K562 (cell line): ENCODE results near the gene CEP78. TPM values are rescaled to one million over a fixed set of nuclear protein-coding genes. Genes with fewer than 3 reads are reported as not detected.

Source experiments
- BHLHE40 ChIP-seq: IDR thresholded peaks from 2 replicates; pipeline ENCODE4 v1.6.1; 2011; ENCODE audit warnings: low read length, improper control_type of control experiment
- CBFA2T2 ChIP-seq: fragments of 450-650 bp; conservative IDR thresholded peaks from 2 replicates; pipeline ENCODE4 v1.6.1; 2017; ENCODE audit warnings: mild to moderate bottlenecking
- DPF2 ChIP-seq: fragments of 450-650 bp; IDR thresholded peaks from 2 replicates; pipeline ENCODE4 v1.6.1; 2016
- E2F3 ChIP-seq: fragments of 250-450 bp; sonication (Bioruptor Pico); IDR thresholded peaks from 2 replicates; pipeline ENCODE4 v1.4.0; 2020; ENCODE audit warnings: mild to moderate bottlenecking
- FUS ChIP-seq: fragments of 200-400 bp; formaldehyde crosslinking; optimal IDR thresholded peaks from 2 replicates; pipeline ENCODE3; 2017; ENCODE audit warnings: low read depth, low read length
- JUNB ChIP-seq: fragments of 450-650 bp; formaldehyde crosslinking; conservative IDR thresholded peaks from 2 replicates; pipeline ENCODE4 v1.4.0; 2020; ENCODE audit warnings: mild to moderate bottlenecking
- JUND ChIP-seq, 2 experiments: IDR thresholded peaks; 2 replicates in 1 of 2; 3 replicates in 1 of 2; pipeline ENCODE4 v1.6.1; 2011; ENCODE audit warnings: borderline replicate concordance in 2 of 2, low read depth in 2 of 2, low read length in 2 of 2, improper control_type of control experiment in 1 of 2, missing biosample characterization in 1 of 2, missing genetic modification characterization in 1 of 2, missing genetic modification reagents in 1 of 2
- MAFK ChIP-seq: IDR thresholded peaks from 2 replicates; pipeline ENCODE4 v1.6.1; 2011; ENCODE audit warnings: low read length, improper control_type of control experiment
- NFRKB ChIP-seq: fragments of 450-650 bp; IDR thresholded peaks from 2 replicates; pipeline ENCODE4 v1.6.1; 2016; ENCODE audit warnings: low read depth
- POLR2B ChIP-seq: fragments of 450-650 bp; IDR thresholded peaks from 2 replicates; pipeline ENCODE4 v1.6.1; 2018; ENCODE audit warnings: low read depth; ENCODE audit not compliant: partially characterized antibody
- PRMT5 ChIP-seq: sonication (generic); formaldehyde crosslinking; IDR thresholded peaks from 2 replicates; pipeline ENCODE4 v1.5.0; 2020; ENCODE audit warnings: missing genetic modification reagents
- TAL1 ChIP-seq: fragments of 450-650 bp; IDR thresholded peaks from 2 replicates; pipeline ENCODE4 v1.6.1; 2016; ENCODE audit warnings: mild to moderate bottlenecking
- TCF3 ChIP-seq: sonication (generic); formaldehyde crosslinking; IDR thresholded peaks from 2 replicates; pipeline ENCODE4 v1.4.0; 2020; ENCODE audit warnings: mild to moderate bottlenecking, missing genetic modification reagents
- TEAD1 ChIP-seq, 2 experiments: fragments of 450-650 bp in 1 of 2; sonication (generic) in 1 of 2; formaldehyde crosslinking; IDR thresholded peaks; 2 replicates each; pipeline versions ENCODE4 v1.4.0 to v1.8.0; 2020 to 2022; ENCODE audit warnings: mild to moderate bottlenecking in 2 of 2, missing genetic modification reagents in 1 of 2
- ZBTB49 ChIP-seq: sonication (generic); formaldehyde crosslinking; IDR thresholded peaks from 2 replicates; pipeline ENCODE4 v1.8.0; 2022; ENCODE audit warnings: missing genetic modification reagents, mild to moderate bottlenecking, borderline replicate concordance
- polyA plus RNA-seq, 8 experiments: library from polyadenylated mRNA; depleted of rRNA in 4 of 8; stranded (reverse) in 5 of 8; unstranded in 3 of 8; fragments of >200 nt; fragmentation: Nextera tagmentation in 2 of 8; fragmentation: Illumina TruSeq in 1 of 8; extraction: Ambion mirVana in 2 of 8; extraction: Trizol in 1 of 8; gene quantifications; 2 replicates each; pipeline versions ENCODE4 v1.2.1 to v1.2.3, GENCODE V29; 2011 to 2014; ENCODE audit warnings: inconsistent platforms in 1 of 8, missing spikeins in 1 of 8
- total RNA-seq, 7 experiments: library from RNA; depleted of rRNA in 6 of 7; stranded (reverse); fragments of >200 nt in 6 of 7; fragmentation: Illumina TruSeq in 2 of 7; extraction: Trizol in 2 of 7; gene quantifications; 2 replicates each; pipeline versions ENCODE4 v1.2.1 to v1.2.3, GENCODE V29; 2011 to 2021; ENCODE audit warnings: low replicate concordance in 1 of 7
- TF ChIP-seq, protein P1 (sequence below): fragments of 450-650 bp; conservative IDR thresholded peaks from 2 replicates; pipeline ENCODE4 v1.6.1; 2016; ENCODE audit warnings: missing genetic modification characterization, low read depth, mild to moderate bottlenecking, missing compliant biosample characterization, moderate library complexity

Gene CEP78
- total and polyA plus RNA-seq, 9 of the 15 experiments (the other 6 are each of a cell fraction or from before 2014, with no cell fraction given): 3.5 to 26.0 (median 21.5) TPM

DNA sequence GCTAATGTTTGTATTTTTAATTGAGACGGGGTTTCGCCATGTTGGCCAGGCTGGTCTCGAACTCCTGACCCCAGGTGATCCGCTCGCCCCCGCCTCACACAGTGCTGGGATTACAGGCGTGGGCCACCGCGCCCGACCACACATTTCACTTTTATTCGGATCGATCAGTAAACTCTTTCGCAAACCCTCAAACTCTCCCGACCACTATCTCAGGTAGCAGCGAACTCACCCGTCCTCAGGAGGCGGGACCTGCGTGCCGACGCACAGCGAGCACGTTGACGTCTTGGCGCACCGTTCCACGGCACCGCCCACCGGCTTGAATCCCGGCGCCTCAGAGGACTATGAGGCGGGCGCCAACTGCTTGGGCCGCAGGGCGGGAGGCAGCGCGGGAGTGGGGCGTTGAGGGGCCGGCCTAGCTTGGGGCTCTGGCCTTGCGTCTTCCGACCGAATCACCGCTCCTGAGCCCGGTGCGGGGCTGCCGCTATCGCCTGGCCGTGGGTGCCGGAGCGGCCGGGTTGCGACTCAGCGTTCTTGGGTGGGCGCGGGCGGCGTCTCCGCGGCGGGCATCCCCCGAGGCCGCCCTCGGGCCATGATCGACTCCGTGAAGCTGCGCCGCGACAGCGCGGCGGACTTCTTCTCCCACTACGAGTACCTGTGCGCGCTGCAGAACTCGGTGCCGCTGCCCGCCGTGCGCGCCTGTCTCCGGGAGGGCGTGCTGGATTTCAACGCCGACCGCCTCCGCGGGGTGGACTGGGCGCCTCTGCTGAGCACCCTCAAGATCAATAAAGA, at the start of gene CEP78 (continued):
- no peak for TF ChIP-seq ZBTB49 (CRISPR knock-in tag)
- no peak for TF ChIP-seq PRMT5
- TF ChIP-seq FUS: no peak
- TF ChIP-seq TEAD1 (CRISPR knock-in tag; IDR thresholded peaks at IDR 0.05): no peak
- TF ChIP-seq JUND (IDR thresholded peaks at IDR 0.05; ENCODE audit: borderline replicate concordance, low read depth, low read length): 0 out of 2 replicates have a peak, but pooled peaks have one; percentile 3
- TF ChIP-seq JUND (tag; IDR thresholded peaks at IDR 0.05; ENCODE audit: borderline replicate concordance, low read depth, low read length): no peak; the same call in 2 of the 3 replicates
- TF ChIP-seq DPF2: no peak
- TF ChIP-seq POLR2B: peak; percentile 76
- TF ChIP-seq BHLHE40: no peak
- TF ChIP-seq NFRKB: no peak
- TF ChIP-seq TCF3 (CRISPR knock-in tag): no peak
- TF ChIP-seq JUNB (CRISPR knock-in tag): no peak
- TF ChIP-seq, protein P1, sequence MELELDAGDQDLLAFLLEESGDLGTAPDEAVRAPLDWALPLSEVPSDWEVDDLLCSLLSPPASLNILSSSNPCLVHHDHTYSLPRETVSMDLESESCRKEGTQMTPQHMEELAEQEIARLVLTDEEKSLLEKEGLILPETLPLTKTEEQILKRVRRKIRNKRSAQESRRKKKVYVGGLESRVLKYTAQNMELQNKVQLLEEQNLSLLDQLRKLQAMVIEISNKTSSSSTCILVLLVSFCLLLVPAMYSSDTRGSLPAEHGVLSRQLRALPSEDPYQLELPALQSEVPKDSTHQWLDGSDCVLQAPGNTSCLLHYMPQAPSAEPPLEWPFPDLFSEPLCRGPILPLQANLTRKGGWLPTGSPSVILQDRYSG (tag): no peak
- TF ChIP-seq MAFK: no peak
- TF ChIP-seq CBFA2T2: no peak
- peak; percentile 32; the same call in 1 of the 2 replicates for TF ChIP-seq E2F3 (CRISPR knock-in tag)
- TF ChIP-seq TAL1: no peak
